ENCODE results near the gene PGM1. TPM values are rescaled to one million over a fixed set of nuclear protein-coding genes. Genes with fewer than 3 reads are reported as not detected.

PGM1 gene
- total RNA-seq, 2 donors from 2014 or later, result 150 to 180 TPM

DNA sequence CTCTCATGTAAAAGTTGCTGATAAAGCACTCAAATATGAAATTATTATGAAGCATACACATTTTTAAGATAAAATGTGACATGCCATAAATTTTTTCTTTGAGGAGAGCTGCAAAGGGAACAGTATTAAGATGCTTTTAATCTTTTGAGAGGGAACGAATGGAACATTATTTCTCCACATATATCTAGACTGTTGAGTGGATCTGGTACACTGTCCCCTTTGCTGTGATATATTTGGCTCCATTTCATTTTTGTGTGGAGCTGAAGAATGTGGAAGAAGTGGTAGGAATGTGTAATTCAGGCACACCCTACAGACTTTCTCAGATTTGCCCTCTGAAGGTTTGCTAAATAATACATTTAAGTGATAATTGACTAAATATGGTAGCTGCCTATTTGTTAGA lies 31.7 kb downstream of the PGM1 start:
- intact Hi-C loops (cut with DNase I), result no loop called here
- ATAC-seq, result peak in 1 of 2 donors; percentile 31
- no peak for DNase-seq

DNA sequence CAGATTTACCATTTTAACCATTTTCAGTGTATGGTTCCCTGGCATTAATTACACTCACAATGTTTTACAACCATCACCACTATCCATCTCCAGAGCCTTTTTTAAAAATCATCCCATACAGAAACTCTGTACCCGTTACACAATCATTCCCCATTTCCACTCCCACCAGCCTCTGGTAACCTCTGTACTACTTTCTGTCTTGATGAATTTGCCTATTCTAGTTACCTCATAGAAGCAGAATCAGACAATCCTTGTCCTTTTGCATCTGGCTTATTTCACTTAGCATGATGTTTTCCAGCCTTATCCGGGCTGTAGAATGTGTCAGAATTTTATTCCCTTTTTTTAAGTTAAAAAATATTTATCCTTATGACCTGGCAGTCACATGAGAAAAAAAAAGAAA lies 33.0 kb downstream of the PGM1 start:
- DNase-seq, result no peak
- intact Hi-C loops (cut with DNase I), result no loop called here
- ATAC-seq, result peak; percentile 48 to 63

DNA sequence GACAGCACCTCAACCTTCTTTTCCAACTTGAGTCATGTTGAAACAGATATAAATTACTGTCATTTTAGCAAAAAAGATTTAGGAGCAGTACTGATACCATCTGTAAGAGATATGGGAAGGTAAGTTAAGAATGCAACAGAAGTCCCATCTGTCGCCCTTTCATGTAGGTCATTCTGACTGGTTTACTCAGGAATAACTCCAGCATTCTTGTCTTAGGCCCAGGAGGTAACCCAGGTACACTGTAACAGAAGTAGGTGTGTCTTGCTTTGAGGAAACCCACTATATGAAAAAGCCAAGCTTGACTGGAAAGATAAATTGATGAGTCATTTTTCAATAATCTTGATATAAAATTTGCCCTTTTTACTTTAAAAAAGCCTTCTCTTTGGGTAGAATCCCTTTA lies 35.4 kb downstream of the PGM1 start:
- ATAC-seq (no peak), DNase-seq (no peak)
- intact Hi-C loops (cut with DNase I), result no loop called here

DNA sequence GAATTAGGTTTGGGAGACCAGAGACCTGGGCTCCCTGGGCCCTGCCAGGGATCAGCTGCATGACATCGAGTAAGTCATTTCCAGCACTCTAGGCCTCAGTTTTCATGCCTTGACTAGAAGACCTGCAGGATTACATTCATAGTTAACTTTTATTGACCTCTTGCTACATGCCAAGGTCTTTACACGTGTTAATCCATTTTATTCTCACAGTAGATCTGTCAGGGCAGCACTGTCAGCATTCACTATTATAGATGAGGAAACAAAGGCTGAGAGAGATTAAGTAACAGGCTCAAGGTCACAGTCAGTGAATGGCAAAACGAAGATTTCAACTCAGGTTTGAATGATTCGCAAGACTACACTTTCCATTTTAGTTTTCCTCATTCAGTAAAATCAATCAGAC lies 37.0 kb downstream of the PGM1 start:
- ATAC-seq (no peak), DNase-seq (no peak)
- intact Hi-C loops (cut with DNase I), result no loop called here

GRCh38 chr1:63630666-63631065 lies 37.5 kb downstream of the PGM1 start:
- DNase-seq, result no peak
- no peak for ATAC-seq
- intact Hi-C loops (cut with DNase I), result no loop called here

DNA sequence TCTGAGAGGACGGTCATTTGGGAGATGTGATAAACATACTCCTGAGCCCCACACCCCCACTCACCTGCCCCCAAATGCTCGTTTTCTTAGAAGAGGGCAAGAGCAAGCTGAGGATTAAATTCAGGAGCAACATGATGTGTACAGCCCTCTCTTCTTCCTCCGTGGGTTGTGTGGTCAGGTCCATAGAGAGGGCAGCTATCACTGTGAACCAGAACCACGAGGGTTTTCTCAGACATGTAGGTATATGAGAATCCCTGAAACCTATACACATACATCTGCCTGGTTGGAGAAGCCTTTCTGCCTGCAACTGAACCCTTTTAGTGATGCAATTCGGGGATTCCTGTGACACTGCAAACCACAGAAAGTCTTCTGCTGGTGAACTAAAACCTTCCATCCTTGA lies 38.9 kb downstream of the PGM1 start:
- DNase-seq (no peak), ATAC-seq (no peak)
- intact Hi-C loops (cut with DNase I), result no loop called here

- DNase-seq, result no peak
- intact Hi-C loops (cut with DNase I), result no loop called here
- ATAC-seq, result no peak
Observed at GRCh38 chr1:63633281-63633680, 40.1 kb downstream of the PGM1 start.

- no peak for ATAC-seq
- DNase-seq, result no peak
- intact Hi-C loops (cut with DNase I), result no loop called here
Observed at GRCh38 chr1:63634471-63634870, 41.3 kb downstream of the PGM1 start.

DNA sequence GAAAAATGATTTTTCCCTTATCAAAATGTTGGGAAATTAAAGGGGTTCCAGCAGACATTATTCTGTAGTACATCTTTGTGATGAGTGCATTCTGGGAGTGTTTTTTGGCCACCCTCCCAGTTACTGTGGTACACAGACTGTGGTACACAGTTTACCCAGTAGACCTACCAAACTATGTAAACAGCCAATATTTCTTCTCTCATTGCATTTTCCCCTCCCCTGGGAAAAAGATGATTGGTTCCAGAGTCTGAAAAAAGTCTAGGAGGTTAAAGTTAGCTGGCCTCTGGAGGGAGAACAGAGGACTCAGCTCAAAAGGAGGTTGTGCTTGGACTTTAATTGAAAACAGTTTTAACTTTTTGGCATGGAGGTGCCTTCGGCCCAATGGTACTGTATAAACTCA lies 42.5 kb downstream of the PGM1 start:
- DNase-seq, result no peak
- intact Hi-C loops (cut with DNase I), result no loop called here
- no peak for ATAC-seq

- DNase-seq (no peak), ATAC-seq (no peak)
- intact Hi-C loops (cut with DNase I), result no loop called here
Observed at GRCh38 chr1:63636192-63637105, 43.2 kb downstream of the PGM1 start.

DNA sequence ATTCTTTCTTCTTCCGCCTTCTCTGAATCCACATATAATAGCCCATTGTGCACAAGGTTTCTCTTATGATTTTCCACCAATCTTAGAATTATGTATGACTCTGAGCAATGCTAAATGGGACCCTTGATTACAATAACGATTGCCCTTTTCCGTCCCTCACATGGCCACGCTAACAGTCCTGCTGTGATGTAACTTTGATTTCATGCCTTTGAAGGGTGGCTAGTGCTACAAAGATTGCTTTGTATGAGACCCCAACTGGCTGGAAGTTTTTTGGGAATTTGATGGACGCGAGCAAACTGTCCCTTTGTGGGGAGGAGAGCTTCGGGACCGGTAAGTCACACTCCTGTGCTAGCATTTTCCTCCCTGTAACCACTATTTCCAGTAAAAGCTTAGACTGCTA lies 45.3 kb downstream of the PGM1 start:
- intact Hi-C loops (cut with DNase I), result no loop called here
- no peak for ATAC-seq

GRCh38 chr1:63638875-63639274 lies 45.7 kb downstream of the PGM1 start:
- intact Hi-C loops (cut with DNase I), result no loop called here
- ATAC-seq (no peak), DNase-seq (no peak)

More for the DNA sequence above, 45.3 kb downstream of the PGM1 start:
- DNase-seq, result no peak

DNA sequence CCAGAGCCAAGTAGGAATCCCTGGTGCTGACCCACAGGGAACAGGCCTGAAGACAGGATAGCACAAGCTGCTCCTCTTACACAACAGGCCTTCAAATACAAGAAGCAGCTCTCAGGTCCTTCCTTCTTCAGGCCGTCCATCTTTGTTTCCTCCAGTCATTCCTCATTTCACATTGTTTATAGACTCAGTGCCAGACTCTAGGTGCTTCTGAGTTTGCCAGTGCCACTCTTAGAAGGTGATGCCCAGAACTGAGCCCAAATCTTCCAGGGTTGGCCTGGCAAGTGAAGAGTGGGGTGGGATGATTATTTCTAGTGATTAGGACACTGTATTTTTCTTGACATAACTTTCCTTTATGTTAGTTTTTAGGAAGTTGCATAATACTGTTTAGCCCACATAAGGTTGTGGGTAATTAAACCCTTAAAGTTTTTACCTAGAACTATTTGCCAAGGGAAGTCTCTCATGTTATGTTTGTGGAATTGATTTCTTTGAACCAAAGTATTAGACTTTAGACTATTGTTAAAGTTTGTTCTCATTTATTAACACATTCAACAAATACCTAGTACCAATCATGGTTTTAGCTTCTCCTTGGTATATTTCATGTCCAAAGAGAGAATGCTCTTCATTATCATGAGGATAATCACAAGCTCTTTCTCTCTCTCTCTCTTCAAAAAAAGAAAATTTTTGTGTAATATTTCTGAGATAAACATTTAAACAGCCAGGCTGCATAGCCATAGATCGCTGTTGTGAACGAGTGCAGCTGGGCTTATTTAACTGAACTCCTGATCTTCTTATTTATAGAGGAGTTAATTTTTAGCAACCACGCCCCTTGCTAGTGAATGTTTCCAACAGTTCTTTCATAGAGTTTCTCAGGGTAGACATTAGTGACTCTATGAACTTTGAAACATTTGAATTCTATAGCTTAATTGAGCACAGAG lies 47.7 kb downstream of the PGM1 start:
- no peak for ATAC-seq
- intact Hi-C loops (cut with DNase I), result no loop called here
- DNase-seq, result no peak

GRCh38 chr1:63641615-63642014 lies 48.4 kb downstream of the PGM1 start:
- intact Hi-C loops (cut with DNase I), result no loop called here
- no peak for ATAC-seq
- no peak for DNase-seq

DNA sequence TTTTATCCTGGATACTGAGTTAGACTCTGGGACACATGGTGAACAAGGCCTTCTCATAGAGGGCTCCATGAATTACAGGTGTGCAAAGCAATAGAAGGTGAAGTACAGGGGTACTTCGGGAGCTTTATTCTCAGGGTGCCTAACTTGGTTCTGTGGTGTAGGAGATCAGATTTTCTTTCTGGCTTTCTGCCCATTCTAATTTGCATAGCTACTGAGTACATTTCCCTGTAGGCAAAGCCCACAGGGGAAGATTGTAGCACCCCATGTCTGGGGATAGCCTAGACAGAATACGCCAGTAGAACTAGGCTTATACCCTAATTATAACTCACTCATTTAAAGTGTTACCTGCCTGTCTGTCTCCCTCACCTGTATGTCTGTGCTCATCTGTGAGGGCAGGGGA lies 49.7 kb downstream of the PGM1 start:
- DNase-seq, result no peak
- no peak for ATAC-seq
- intact Hi-C loops (cut with DNase I), result no loop called here

DNA sequence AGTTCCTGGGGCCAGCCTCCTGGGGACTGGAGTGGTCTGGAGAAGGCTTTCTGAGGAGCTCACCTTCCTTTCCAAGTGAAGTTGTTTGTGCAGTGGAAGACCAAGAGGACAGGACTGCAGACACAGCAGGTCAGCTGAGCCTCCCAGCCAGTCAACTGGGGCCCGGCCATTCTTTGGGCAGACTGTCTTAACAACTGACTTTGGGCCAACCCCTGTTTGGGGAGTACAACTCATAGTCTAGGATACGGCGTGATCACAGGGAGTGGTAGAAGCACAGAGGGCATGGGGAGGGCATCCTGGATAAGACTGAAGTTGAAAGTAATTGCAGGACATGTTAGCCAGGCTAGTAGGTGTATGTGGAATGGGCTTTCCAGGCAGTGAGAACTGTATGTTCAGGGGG lies 50.3 kb downstream of the PGM1 start:
- DNase-seq (no peak), ATAC-seq (peak; percentile 42 to 64)
- intact Hi-C loops (cut with DNase I), result no loop called here

DNA sequence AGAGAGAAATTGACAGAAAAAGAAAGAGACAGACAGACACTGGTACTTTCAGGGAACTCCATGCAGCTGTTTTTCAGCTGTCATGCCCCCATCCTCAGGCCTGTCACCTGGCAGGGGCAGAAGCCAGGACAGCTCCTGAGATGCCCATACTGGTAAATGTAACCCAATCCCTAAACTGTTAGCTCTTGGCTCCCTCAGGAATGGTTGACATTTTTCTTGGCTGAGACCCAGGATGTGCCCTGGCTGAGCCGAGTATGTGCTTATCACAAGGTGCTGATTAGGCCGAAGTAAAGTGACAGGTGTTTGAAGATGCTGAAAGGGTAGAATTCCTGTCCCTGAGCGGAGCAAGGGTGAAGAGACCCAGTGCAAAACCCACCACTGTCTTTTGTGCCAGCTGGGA lies 50.7 kb downstream of the PGM1 start:
- ATAC-seq (peak; percentile 74 to 82), DNase-seq (peak; percentile 26)
- intact Hi-C loops (cut with DNase I), result no loop called here

GRCh38 chr1:63645317-63645716 lies 52.1 kb downstream of the PGM1 start:
- intact Hi-C loops (cut with DNase I), result no loop called here
- DNase-seq (no peak), ATAC-seq (peak; percentile 13 to 16)

- intact Hi-C loops (cut with DNase I), result no loop called here
- DNase-seq, result no peak
- ATAC-seq, result no peak
Observed at GRCh38 chr1:63648689-63649088, 55.5 kb downstream of the PGM1 start.

DNA sequence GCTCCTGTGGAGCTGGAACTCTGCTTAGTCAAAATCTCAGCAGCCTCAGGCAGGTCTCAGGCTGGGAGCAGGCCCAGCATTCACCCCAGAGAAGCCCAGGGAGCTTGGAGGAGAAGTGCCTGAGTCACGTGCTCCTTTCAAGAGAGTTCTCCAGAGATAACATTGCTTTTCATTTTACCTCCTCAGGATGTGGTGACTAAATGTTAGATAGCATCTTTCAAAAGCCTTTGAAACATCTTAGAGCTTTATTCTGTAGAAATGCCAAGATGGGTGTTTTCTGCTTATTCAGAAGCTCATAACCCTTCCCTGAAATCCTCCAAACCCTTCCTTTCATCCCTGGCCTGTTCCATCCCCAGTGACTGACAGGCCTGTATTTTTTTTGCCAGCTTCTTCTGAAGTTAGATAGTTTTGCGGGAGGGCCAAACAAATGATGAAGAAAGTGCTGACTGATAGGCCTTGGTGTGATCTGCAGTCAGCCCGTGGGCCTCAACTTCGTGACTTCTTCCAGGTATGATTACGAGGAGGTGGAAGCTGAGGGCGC lies 58.0 kb downstream of the PGM1 start:
- intact Hi-C loops (cut with DNase I), result no loop called here
- ATAC-seq, result peak; percentile 50 to 93
- no peak for DNase-seq

Data from left cardiac atrium (tissue), 4 donors.